Hematopoietic multipotent progenitor cell treated with erythropoietin and hydrocortisone succinate and interleukin-3 and kit ligand, for 8 days (in vitro differentiated cells): ENCODE data around the gene SMCO2.

Experiments
- DNase-seq: peaks from one replicate; pipeline ENCODE4 v3.0.0-alpha.2; 2015

Gene SMCO2

GRCh38 chr12:27446436-27446835, at the start of gene SMCO2:
SMCO2 (plus strand) TSS chr12:27446736; CDS start chr12:27470632, 23,896 bp downstream.
- no peak for DNase-seq

GRCh38 chr12:27398466-27398865, 48.1 kb upstream of the SMCO2 start:
- DNase-seq = no peak

GRCh38 chr12:27399074-27399473, 47.5 kb upstream of the SMCO2 start:
- DNase-seq = no peak

GRCh38 chr12:27400856-27401354, 45.6 kb upstream of the SMCO2 start:
- no peak for DNase-seq

DNA sequence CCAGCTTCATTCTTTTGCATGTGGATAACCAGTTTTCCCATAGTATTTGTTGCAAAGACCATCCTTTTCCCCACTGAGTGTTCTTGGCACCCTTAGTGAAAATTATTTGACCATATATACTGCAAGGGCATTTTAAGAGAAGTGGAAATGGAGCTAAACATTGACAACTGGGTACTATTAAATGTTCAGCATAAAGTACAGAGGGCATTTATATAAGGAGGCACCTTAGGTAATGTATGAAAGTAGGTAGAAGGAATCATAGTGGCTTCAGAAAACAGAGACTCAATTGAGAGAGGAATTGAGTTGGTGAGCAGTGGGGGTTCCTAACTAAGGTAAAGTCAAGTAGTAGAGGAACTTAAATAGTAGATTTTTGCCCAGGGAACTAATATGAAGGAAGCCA, 34.5 kb upstream of the SMCO2 start:
- DNase-seq = no peak

GRCh38 chr12:27422697-27423096, 23.8 kb upstream of the SMCO2 start:
- DNase-seq = no peak

GRCh38 chr12:27424631-27425230, 21.8 kb upstream of the SMCO2 start:
- DNase-seq = peak; percentile 57

GRCh38 chr12:27425306-27425705, 21.2 kb upstream of the SMCO2 start:
- DNase-seq = no peak

DNA sequence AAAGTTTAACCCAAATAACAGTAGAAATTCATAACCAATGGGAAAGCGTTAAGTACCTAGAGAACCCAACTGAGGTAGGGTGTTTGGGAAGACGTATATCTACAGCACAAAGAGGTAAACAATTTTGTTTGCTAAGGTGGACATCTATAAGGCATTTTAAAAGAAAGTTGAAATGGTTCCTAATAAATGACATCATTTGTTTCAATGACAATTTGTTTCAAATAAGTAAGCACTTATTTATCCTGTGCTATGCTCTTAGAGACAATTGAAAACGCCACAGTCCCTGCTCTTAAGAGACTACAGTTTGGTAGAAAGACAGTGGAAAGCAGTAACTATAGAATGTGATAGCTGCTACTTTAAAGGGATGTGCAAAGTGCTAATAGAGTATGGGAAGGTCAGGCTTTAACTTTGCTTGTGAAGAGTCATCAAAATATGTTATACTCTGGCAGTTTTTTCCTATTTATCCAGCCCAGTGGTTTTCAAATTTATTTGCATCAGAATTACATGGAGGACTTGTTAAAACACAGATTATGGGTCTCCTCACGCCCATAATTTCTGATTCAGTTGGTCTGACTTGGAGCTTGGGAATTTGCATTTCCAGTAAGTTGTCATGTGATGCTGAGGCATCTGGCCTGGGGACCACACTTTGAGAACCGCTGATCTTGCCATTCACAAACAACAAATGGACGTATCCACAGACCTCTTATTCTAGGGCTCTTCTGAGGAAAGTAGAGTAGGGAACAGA, 19.6 kb upstream of the SMCO2 start:
- no peak for DNase-seq

DNA sequence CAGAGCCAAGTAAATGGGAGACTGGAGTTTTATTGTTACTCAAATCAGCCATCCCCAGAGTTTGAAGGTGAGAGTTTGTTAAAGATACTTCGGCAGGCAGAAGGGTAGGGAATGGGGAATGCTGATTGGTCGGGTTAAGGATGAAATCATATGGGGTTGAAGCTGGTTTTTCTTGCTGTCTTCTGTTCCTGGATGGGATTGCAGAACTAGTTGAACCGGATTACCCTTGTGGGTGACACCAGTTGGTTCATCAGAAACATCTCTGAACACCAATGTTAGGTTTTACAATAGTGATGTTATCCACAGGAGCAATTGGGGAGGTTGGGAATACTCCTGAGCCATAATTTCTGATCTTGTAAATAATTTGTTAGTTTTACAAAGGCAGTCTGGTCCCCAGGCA, 18.7 kb upstream of the SMCO2 start:
- no peak for DNase-seq

DNA sequence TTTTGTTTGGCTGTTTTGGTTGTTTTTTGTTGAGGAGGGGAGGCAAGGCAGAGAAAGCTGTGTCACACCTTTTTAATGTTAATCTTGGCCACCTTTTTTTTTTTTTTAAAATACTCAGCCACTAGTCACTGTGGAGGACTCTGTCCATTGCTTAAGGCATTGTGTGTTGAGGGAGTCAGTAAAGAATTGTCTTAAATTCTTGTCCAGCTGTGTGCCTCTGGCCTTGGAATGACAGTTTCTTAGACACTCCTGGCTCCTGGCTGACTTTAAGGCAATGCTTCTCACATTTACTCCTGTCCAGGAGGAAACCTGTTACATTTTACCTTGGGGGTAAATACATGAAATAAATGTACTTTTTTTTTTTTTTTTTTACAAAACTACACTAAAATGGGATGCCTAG, 18.1 kb upstream of the SMCO2 start:
- no peak for DNase-seq

DNA sequence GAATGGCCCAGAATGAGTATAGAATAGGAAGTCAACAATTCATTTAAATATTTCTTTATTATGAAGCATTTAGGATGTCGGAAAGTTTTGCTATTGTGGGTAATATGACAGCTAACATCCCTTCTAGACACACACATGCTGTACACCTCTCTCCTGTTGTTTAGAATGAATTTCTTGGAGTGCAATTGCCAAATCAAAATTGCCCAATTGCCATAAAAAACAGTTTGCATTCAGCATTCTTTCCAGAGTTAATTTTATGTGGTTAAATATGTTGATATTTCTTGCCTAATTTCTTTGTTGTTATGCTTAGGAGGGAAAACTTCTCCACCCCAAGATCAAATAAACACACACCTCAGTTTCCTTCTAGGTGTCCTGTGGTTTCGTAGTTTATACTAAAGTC, 16.9 kb upstream of the SMCO2 start:
- no peak for DNase-seq

GRCh38 chr12:27431185-27431584, 15.4 kb upstream of the SMCO2 start:
- no peak for DNase-seq

DNA sequence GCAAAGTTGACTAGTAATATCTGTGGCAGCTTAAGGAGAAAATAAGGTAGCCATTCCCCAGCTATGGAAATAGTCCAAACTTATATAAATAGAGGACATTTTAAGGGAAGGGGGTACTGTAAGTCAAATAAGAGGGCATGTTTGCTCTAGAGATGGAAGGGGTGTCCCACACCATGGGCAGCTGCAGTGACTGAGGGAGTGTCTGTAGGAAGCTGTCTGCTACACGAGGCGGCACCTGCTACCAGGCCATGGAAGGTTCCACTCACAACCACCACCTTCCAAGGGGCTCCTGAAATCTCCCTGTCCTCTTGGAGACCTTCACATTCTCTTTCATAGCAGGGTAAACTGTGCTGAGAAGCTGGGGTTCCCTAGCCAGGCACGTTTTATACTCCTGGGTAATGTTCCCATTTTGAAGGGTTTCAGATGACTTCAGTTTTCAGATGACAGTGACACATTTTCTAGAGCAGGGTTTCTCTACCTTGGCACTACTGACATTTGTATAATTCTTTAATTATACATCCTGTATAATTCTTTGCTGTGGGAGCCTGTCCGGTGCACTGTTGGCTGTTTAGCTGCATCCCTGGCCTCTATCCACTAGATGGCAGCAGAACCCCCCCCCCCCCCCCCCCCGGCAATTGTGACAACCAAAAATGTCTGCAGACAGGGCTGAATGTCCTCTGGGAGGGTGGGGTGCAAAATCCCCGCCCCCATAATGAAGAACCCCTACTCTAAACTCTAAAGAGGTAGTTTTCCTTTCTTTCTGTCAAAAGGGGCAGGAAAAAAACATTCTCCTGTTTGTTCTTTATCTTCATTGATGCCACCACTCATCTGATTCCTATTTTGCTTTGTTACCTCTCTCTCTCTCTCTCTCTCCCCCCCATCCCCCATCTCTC, 11.6 kb upstream of the SMCO2 start:
- DNase-seq = peak; percentile 5

DNA sequence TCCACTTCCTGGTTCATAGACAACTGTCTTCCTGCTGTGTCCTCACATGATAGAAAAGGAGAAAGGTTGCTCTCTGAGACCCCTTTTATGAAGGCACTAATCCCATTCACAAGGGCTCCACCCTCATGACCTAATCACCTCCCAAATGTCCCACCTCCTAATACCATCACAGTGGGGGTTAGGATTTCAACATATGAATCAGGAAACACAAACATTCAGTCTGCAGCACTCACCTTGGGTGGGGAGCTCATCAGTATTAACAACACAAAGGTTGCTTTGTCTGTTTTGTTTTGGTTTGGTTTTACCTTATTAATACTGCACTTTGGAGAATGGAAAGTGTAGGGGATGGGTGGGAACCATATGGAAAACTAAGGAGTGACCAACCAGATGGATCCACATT, 10.5 kb upstream of the SMCO2 start:
- no peak for DNase-seq

- DNase-seq = no peak
Measured at GRCh38 chr12:27436768-27437167, 9.8 kb upstream of the SMCO2 start.

DNA sequence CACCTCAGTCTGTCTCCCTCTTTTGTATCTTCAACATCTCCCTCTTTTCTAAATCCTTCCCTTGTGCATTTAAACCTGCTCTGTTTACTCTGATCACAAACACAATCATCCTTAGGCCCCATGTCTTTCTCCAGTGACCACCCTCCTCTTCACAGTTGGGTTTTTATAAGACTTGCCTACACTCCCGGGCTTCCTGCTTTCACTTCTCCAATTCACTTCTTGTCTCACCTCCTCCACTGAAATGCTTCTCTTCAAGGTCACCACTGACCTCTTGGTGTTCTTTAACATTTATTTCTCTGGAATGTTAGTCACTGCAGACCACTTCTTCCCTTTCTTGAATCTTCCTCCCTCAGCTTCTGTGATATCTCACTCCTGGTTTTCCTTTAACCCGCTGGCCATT, 8.7 kb upstream of the SMCO2 start:
- no peak for DNase-seq

GRCh38 chr12:27447761-27448160, 1.2 kb downstream of the SMCO2 start:
- DNase-seq = no peak

DNA sequence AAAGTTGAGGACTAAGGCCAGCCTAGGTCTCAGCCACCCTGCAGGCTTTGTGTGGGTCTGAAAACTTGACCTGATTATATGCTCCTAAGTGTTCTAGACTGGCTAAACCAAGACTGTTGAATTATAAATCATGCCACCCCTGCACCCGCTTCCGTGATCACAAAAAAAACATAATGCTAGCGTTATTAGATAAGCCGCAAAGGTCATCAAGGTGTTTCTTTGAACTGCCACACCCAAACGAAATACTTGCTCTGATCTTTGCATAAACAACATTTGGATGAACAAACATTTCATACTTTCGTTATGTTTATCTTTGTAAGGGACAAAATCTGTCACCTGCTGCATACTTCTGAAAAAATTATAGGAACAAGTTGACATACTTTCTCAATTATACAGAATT, 2.5 kb downstream of the SMCO2 start:
- DNase-seq = no peak

DNA sequence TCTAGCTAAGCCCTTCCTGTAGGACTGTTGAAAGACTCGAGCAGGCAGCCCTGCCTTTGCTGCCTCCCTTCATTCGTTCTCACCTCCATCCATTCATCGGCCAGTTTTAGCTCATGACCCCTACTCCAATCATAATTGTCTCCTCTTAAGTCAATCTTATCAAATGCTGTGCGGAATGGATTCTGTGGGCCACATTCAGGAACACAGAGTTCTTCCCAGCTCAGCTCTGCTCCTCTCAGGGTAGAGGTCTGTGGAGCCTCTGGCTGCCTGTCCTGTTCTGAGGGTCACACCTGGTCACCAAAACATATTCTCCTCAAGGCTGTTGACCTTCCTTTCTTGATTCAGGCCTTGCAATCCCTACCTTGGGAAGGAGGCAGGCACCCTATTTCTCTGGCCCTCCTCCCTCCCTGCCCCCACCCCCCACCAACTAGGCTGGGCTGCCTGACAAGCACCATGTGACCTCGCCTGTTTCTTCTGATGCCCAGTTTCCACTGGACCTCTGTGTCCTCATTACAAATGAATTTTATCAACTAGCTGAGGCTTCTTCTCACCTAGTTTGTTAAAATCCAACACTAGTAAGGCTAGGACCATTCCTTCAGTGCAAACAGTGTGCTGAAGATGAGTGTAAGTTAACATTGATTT, 3.5 kb downstream of the SMCO2 start:
- no peak for DNase-seq

- DNase-seq = no peak
Measured at GRCh38 chr12:27451036-27451825, 4.7 kb downstream of the SMCO2 start.

DNA sequence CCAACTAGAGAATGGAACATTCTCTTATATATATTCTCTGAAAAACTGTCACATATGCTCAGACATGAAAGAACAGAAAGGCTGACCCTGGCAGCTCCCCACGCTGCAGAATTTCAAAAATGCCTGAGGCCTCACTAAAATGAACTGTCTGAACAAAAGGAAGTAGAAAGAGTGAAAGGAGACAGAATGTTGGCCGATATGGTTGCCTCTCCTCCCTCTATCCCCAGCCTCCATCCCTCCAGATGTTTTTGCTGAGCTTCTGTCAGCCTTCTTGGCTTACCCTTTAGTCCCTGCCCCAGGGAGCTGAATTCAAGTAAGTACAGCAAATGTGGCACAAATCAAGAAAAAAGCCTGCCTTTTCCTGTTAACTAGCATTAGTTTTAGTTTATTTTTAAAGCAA, 6.9 kb downstream of the SMCO2 start:
- DNase-seq = no peak
